Measurements from ENCODE around the gene FGFRL1.

Gene FGFRL1

DNA sequence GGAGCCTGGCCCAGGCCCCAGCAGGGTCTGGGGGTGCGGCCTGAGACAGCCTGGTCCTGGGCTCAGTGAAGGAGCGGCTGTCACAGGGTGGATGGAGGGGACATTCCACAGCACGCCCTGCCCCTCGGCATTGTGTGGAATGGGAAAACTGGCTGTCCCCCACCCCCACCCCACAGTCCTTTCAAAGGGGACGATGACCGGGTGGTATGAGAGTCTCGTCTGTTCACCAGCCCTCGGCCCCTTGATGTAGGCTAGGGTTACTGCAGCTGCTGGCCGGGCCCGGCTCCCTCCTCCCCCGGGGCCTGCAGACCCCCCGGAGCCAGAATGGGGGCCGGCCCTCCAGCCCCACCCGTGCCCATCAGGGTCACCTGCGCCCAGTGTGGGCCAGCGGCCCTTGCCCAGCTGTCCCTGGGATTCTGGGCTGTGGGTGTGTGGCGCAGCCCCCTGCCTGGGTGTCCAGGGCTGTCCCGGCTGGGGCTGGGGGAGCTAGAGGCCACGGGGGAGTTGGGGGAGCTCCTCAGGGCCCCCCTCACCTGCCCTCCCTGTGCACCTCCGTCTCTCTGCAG, 11.7 kb downstream of the FGFRL1 start:
- no peak for DNase-seq (ENCODE audit: low read depth, low spot score)

- DNase-seq (ENCODE audit: low read depth, low spot score), result no peak
Observed at GRCh38 chr4:1023895-1024740, 12.7 kb downstream of the FGFRL1 start.

- no peak for DNase-seq (ENCODE audit: low read depth, low spot score)
Observed at GRCh38 chr4:1024882-1025545, 13.6 kb downstream of the FGFRL1 start.

GRCh38 chr4:1026115-1026514, 14.7 kb downstream of the FGFRL1 start:
- DNase-seq (ENCODE audit: low read depth, low spot score), result no peak

GRCh38 chr4:1027219-1027914, 15.9 kb downstream of the FGFRL1 start:
- DNase-seq (ENCODE audit: low read depth, low spot score), result no peak

DNA sequence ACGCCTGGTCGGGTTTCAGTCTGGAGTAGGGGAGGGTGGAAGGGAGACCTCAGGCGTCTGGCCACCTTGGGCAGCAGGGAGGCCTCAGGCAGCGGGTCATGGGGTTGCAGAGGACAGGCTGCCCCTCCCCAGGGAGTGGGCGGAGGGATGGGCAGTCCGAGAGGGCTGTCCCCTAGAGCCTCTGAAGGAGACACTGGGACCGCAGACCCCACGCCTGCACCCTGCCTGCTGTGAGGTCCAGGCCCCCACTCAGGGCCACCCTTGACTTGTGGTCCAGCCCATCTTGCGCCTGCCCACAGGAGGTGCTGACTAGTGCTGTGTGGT, 16.5 kb downstream of the FGFRL1 start:
- DNase-seq (ENCODE audit: low read depth, low spot score), result no peak

DNA sequence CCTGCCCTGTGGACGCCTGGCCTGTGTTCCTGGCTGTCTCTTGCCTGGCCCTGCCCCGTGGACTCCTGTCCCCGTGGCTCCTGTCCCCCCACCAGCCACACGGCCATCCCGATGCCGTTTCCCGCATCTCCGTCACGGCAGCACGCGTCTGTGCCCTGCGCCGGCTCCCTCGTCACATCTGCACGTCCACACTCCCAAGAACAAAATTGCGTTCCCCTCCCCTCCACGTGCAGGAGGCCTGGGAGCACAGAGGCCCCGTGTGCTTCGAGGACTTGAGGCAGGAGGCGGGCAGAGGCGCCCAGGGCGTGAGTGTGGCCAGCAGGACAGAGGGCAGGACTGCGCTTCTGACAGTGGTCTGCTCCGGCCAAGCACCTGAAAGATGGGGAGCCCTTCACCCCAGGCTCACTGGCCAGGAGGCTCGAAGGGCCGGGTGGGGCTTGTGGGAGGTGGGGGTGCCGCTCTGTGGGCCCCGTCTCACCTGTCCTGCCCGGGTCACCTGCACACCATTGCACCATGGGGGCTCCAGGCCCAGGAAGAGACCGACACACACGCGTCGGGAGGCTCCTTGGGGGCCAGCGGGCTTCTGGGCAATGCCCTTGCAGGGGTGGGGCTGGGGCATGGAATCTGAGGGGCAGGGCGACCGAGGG, 17.3 kb downstream of the FGFRL1 start:
- no peak for DNase-seq (ENCODE audit: low read depth, low spot score)

- no peak for DNase-seq (ENCODE audit: low read depth, low spot score)
Observed at GRCh38 chr4:1029529-1029928, 18.1 kb downstream of the FGFRL1 start.

DNA sequence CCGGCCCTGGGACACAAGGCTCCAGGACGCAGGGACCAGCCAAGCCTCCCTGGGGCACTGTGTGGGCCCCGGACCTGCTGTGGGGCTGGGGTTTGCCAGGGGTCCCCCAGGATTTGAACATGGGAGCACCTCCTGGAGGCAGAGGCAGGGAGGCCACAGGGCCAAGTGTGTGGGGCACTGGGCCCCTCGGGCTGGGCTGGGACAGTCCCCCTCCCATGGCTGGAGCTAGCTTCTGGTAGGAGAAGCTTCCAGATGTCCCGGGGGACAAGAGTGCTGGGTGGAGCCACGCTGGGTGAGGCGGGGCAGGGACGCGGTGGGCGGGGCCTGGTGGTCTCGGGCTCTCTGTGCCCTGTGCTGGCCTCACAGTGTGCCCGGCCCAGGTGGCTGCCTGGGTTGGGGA, 18.6 kb downstream of the FGFRL1 start:
- DNase-seq (ENCODE audit: low read depth, low spot score), result no peak

DNA sequence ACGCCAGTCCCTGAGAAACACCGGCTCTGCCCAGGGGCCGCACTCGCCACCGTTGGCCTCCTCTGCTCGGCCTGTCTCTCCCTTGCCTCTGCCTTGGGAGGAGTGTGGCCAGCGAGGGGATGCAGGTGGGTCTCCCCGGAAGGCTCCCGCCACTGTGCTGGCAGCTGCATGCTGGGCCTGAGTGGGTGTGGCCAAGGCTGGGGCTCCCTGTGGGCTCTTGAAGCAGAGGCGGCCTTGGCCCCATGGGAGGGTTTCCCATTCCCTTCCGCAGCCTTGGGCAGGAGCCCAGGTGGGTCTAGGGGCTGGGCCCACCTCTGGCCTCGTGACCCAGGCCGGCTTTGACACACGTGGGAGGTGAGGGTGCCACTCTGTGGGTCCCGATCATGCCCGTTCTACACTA, 19.1 kb downstream of the FGFRL1 start:
- DNase-seq (ENCODE audit: low read depth, low spot score), result no peak

DNA sequence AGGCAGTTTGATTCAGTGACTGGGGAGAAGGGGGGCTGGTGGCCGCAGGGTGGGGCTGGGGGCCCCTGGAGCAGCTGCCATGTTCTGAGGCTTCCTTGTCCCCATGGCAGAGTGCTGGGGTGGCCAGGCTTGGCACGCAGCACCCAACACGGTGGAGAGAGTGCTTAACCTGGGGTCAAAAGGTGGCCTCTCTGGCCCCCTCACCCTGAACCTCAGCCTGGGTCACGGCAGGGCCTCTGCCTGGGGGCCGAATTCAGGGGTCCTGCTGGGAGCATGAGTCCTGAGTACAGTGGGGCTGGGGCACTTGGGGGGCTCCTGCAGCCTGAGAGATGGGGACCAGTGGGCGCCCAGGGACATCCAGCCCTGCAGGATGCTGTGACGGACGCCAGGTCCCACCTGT, 19.9 kb downstream of the FGFRL1 start:
- no peak for DNase-seq (ENCODE audit: low read depth, low spot score)

DNA sequence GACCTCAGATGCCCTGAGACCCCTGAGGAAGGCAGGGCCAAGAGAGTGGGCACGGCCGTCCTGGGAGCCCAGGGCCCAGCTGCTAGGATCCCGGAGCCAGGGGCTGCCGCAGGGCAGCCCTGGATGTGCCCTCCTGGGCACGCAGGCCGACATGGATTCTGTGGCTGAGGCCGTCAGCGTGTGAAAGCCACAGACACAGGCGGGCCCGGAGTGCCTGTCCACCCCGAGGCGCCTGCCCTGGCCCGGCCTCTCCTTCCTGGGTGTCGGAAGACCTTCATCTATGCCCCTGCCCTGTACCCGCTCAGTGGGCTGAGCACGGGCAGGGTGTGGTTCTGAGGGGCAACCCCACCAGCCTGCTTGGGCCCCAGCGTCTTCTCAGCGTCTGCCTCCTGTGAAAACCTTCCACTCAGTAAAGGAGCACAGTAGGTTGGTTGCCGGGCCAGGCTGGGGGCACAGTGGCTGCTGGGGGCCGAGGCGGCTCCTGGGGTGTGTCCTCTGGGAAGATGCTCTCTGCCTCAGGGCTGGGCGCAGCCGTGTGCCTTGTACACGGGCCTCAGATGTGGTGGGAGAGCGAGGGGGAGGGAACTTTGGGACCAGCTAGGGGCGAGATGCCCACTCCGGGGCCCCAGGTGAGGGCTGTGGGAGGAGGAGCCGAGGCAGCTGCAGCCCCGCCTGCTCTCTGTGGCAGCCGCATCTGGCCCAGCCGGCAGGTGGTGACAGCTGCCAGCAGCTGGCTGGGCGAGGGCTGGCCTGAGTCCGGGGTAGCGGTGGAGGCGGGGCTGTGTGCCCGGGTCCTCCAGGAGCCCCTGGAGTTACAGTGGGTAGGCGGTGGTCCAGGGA, 20.8 kb downstream of the FGFRL1 start:
- no peak for DNase-seq (ENCODE audit: low read depth, low spot score)

DNA sequence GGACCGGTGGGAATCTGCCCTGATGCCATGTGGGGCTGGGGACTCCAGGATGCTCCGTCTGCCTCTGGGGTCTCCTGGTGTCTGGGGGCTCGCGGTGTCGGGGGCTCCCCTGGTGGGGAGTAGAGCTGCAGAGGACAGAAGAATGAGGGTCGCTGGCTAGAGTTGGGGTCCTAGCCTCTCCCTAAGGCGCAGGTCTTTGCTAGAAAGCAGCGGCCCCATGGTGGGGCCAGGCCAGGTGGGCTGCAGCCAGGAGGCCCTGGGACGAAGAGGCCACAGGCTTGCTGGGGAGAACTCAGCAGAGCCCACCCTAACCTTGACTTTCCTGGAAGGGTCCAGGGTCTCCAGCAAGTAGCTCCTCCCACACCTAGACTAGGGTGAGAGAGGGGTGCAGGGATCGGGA, 21.4 kb downstream of the FGFRL1 start:
- DNase-seq (ENCODE audit: low read depth, low spot score), result no peak

- DNase-seq (ENCODE audit: low read depth, low spot score), result no peak
Observed at GRCh38 chr4:1033840-1034551, 22.6 kb downstream of the FGFRL1 start.

DNA sequence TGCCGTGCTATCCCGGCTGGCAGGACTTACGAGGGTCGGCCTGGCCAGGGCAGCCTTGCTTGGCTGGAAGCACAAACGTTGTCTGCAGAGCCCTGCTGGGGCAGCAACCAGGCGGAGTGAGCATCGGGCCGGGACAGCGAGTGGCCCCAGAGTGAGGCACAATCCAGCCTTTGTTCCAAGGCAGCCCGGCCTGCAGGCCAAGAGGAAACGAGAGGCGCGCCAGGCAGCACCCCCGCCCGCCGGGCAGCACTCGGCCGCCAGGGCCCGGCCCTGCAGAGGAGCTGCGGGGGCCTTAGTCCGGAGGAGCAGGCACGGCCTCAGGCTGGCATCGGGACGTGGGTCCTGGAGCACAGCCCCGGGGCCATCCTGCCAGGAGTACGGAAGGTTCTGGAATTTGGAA, 24.1 kb downstream of the FGFRL1 start:
- DNase-seq (ENCODE audit: low read depth, low spot score), result no peak

DNA sequence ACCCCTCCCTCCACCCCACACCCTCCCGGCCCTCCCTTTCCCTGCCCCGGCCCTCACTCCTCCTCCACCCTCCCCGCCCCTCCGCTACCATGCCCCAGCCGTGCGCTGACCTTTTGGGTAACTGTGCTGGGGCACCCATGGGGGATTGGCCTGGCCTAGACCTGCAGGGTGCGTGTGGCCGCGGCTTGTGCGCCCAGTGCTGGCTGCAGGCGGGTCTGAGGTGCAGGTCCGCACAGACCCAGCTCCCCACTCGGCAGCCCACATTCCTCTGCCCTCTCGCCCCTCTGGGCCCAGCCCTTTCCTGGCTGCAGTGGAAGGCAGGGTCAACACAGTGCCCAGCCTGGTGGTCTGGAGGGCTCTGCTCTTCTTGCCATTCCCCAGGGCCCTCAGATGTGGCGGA, 24.7 kb downstream of the FGFRL1 start:
- no peak for DNase-seq (ENCODE audit: low read depth, low spot score)

DNA sequence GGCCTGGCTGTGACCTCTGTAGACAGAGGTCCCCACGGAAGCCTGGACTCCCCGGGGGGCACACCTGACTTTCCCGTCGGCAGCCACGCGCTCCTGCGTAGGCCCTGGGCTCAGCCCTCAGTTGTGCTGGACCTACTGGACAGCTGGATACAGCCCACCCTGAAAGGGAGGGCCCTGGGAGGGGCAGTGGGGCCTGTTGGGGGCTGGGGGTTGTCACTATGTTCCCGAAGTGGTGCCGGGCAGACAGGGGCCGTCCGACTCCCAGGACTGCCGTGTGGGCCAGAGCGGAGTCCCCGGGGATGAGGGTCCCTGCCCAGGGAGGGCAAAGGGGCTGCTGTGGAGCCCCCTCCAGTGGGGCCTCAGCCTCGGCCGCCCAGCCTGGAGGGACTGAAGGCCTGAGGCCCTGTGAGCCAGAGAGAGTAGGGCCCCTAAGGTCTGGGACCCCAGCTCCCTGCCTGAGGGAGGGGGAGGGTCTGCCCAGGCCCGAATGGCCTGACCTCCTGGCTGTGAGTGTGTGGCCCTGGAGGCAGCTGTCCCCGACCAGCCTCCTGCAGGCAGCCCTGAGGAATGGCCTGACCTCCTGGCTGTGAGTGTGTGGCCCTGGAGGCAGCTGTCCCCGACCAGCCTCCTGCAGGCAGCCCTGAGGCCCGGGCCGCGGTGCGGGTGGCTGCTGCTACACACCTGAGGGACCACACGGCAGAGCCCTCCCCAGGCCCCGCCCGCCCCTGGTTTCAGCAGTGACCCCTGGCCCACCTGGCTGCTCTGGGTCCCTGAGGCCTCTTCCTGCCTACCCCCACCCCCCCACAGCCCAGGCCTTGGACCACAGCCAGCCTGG, 25.8 kb downstream of the FGFRL1 start:
- DNase-seq (ENCODE audit: low read depth, low spot score), result no peak

DNA sequence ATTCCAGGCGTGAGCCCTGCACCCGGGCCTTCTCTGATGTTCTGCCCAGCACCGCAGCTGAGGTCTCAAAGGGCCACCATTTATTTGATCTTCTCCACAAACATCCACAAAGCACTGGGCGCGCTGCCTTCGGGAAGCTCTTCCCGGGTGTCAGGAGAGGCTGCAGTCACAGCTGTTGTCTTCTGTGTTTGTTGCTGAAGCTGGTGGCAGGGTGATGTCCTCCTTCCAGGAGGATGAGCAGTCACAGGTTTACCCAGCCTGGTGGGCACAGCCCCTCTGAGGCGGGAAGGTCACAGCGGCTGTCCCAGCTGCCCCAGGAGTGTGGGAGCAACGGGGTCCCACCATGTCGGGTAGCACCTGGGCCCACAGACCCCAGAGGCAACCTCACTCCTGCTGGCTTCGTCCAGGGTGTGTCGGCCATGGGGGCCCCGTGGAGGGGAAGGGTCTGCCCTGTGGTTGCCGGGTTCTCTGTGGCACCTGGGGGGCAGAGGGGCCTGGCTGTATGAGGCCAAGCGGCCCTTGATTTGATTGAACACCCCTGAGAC, 27.6 kb downstream of the FGFRL1 start:
- DNase-seq (ENCODE audit: low read depth, low spot score), result no peak
